Measurements from ENCODE around the gene PTGR1.
"Not testable (repeated sequence)": the region's sequence is repeated elsewhere in the genome, so short reads cannot be mapped to it uniquely, and the experiment has no call there.

Gene PTGR1

DNA sequence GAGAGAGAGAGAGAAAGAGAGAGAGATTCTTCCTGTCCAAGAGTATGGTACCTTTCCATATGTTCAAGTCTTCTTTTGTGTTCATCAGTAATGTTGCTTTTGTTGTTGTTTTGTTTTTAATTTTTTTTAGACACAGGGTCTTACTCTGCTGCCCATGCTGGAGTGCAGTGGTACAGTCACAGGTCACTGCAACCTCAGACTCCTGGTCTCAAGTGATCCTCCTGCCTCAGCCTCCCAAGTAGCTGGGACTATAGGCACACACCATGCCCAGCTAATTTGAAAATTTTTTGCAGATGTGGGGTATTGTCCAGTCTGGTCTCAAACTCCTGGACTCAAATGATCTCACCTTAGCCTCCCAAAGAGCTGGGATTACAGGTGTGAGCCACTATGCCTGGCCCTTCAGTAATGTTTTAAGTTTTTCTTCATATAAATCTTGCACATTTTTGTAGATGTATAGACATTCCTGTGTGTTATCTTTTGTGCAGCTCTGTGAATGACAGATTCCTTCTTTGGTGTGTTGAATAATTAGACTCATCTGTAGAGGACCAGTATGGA is 38.2 kb downstream of the PTGR1 start:
- Histone ChIP-seq H2AK5ac (ENCODE audit: low read length, severe bottlenecking) (no peak overlapping the region), H3K4me2 (ENCODE audit: low read length, poor library complexity, severe bottlenecking) (no peak overlapping the region), H3K9ac (ENCODE audit: low read length) (no peak overlapping the region), H3K4me3 (ENCODE audit: insufficient read depth in 1 of 2, low read depth in 1 of 2, low read length in 2 of 2) (no peak overlapping the region), H3K23ac (ENCODE audit: low read length in 2 of 2) (no peak overlapping the region), H3K4ac (ENCODE audit: low read depth in 1 of 2, low read length in 2 of 2) (no peak overlapping the region), H2BK120ac (ENCODE audit: low read depth, low read length) (no peak overlapping the region), H2BK12ac (ENCODE audit: low read length in 2 of 2) (no peak overlapping the region), H3K36me3 (ENCODE audit: control insufficient read depth in 1 of 2, insufficient read depth in 2 of 2, low read depth in 1 of 2, low read length in 2 of 2) (peaks cover 26 to 44% of the 10 kb centered on the region in 2 experiments), H3K27ac (ENCODE audit: low read length, poor library complexity, severe bottlenecking) (no peak overlapping the region), H4K91ac (ENCODE audit: low read length) (no peak overlapping the region), H3K9me3 (ENCODE audit: control insufficient read depth, low read length) (peaks cover 59% of the 10 kb centered on the region), H4K8ac (ENCODE audit: low read length) (no peak overlapping the region), H3K18ac (ENCODE audit: low read depth in 1 of 2, low read length in 2 of 2) (no peak overlapping the region), H3K14ac (ENCODE audit: low read length in 2 of 2) (no peak overlapping the region), H2BK15ac (ENCODE audit: low read depth, poor library complexity, severe bottlenecking) (no peak overlapping the region), H2BK5ac (ENCODE audit: low read depth, low read length, poor library complexity, severe bottlenecking) (no peak overlapping the region), H2AFZ (ENCODE audit: low read depth, low read length) (no peak overlapping the region), H3K4me1 (ENCODE audit: control insufficient read depth, insufficient read depth, low read depth, low read length) (no peaks in the 10 kb centered on the region), H3K27me3 (ENCODE audit: control insufficient read depth in 1 of 2, insufficient read depth in 1 of 2, low read length in 2 of 2) (no peaks in the 10 kb centered on the region), H3K79me1 (replicated peaks; ENCODE audit: low read length, poor library complexity, severe bottlenecking) (no peaks in the 10 kb centered on the region)
- no peak for DNase-seq

DNA sequence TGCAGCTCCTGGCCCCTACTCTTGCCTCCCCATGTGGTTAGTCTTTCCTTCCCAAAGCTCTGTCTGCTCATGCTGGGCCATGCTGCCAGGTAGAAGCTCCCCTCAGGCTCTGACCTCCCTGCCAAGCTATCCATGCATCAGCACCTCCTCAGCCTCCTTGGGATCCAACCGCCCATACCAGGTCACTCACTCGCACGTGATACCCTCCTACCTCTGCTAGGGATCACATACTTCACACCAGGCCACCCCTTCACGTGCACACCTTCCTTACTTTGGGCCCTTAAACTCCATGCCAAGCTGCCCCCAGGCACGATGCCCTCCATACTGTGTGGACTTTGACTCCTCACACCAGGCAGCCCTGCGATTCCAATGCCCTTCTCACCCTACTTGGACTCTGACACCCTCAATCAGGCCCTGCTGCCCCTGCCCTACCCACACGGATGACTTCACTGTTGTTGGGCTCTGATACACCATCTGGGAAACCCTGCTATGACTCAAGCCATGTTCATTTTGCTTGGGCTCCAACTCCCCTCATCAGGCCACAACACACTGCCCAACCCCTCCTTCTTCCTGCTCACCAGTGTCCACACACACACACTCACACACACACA is 40.3 kb downstream of the PTGR1 start:
- Histone ChIP-seq H3K18ac (ENCODE audit: low read depth in 1 of 2, low read length in 2 of 2) (no peak overlapping the region), H3K4me3 (ENCODE audit: insufficient read depth in 1 of 2, low read depth in 1 of 2, low read length in 2 of 2) (no peak overlapping the region), H3K9ac (ENCODE audit: low read length) (no peak overlapping the region), H3K36me3 (ENCODE audit: control insufficient read depth in 1 of 2, insufficient read depth in 2 of 2, low read depth in 1 of 2, low read length in 2 of 2) (peaks cover 12 to 32% of the 10 kb centered on the region in 2 experiments), H2BK5ac (ENCODE audit: low read depth, low read length, poor library complexity, severe bottlenecking) (no peak overlapping the region), H4K91ac (ENCODE audit: low read length) (no peak overlapping the region), H2AFZ (ENCODE audit: low read depth, low read length) (no peak overlapping the region), H3K4me2 (ENCODE audit: low read length, poor library complexity, severe bottlenecking) (no peak overlapping the region), H2AK5ac (ENCODE audit: low read length, severe bottlenecking) (no peak overlapping the region), H3K27ac (ENCODE audit: low read length, poor library complexity, severe bottlenecking) (no peak overlapping the region), H2BK12ac (ENCODE audit: low read length in 2 of 2) (no peak overlapping the region), H3K4me1 (ENCODE audit: control insufficient read depth, insufficient read depth, low read depth, low read length) (no peaks in the 10 kb centered on the region), H3K4ac (ENCODE audit: low read depth in 1 of 2, low read length in 2 of 2) (no peak overlapping the region), H3K27me3 (ENCODE audit: control insufficient read depth in 1 of 2, insufficient read depth in 1 of 2, low read length in 2 of 2) (no peaks in the 10 kb centered on the region), H3K23ac (ENCODE audit: low read length in 2 of 2) (no peak overlapping the region), H2BK15ac (ENCODE audit: low read depth, poor library complexity, severe bottlenecking) (no peak overlapping the region), H3K14ac (ENCODE audit: low read length in 2 of 2) (no peak overlapping the region), H4K8ac (ENCODE audit: low read length) (no peak overlapping the region), H2BK120ac (ENCODE audit: low read depth, low read length) (no peak overlapping the region), H3K9me3 (ENCODE audit: control insufficient read depth, low read length) (peaks cover 68% of the 10 kb centered on the region), H3K79me1 (replicated peaks; ENCODE audit: low read length, poor library complexity, severe bottlenecking) (no peaks in the 10 kb centered on the region)
- no peak for DNase-seq
- 92% methylated on average over 7 of the region's 7 CpGs for WGBS

DNA sequence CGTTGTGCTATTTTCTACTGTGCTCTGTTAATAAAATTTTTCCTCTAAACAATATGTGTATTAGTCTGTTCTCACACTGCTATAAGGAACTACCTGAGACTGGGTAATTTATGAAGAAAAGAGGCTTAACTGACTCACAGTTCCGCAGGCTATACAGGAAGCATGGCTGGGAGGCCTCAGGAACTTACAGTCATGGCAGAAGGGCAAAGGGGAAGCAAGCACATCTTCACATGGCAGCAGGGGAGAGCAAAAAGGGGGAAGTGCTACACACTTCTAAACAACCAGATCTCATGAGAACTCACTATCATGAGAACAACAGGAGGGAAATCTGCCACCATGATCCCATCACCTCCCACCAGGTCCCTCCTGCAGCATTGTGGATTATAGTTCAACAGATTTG is 44.0 kb downstream of the PTGR1 start:
- not testable (repeated sequence) for H3K18ac ChIP-seq (ENCODE audit: low read depth in 1 of 2, low read length in 2 of 2); H3K36me3 ChIP-seq (ENCODE audit: control insufficient read depth in 1 of 2, insufficient read depth in 2 of 2, low read depth in 1 of 2, low read length in 2 of 2); H3K27ac ChIP-seq (ENCODE audit: low read length, poor library complexity, severe bottlenecking); H3K27me3 ChIP-seq (ENCODE audit: control insufficient read depth in 1 of 2, insufficient read depth in 1 of 2, low read length in 2 of 2); H3K4ac ChIP-seq (ENCODE audit: low read depth in 1 of 2, low read length in 2 of 2); H2BK15ac ChIP-seq (ENCODE audit: low read depth, poor library complexity, severe bottlenecking); H3K4me3 ChIP-seq (ENCODE audit: insufficient read depth in 1 of 2, low read depth in 1 of 2, low read length in 2 of 2); DNase-seq; H3K9ac ChIP-seq (ENCODE audit: low read length); H3K79me1 ChIP-seq (replicated peaks; ENCODE audit: low read length, poor library complexity, severe bottlenecking); H3K4me2 ChIP-seq (ENCODE audit: low read length, poor library complexity, severe bottlenecking); H3K14ac ChIP-seq (ENCODE audit: low read length in 2 of 2); H2AK5ac ChIP-seq (ENCODE audit: low read length, severe bottlenecking); H2BK5ac ChIP-seq (ENCODE audit: low read depth, low read length, poor library complexity, severe bottlenecking); H3K23ac ChIP-seq (ENCODE audit: low read length in 2 of 2); H2BK120ac ChIP-seq (ENCODE audit: low read depth, low read length); H4K91ac ChIP-seq (ENCODE audit: low read length); H3K4me1 ChIP-seq (ENCODE audit: control insufficient read depth, insufficient read depth, low read depth, low read length); H4K8ac ChIP-seq (ENCODE audit: low read length); H2AFZ ChIP-seq (ENCODE audit: low read depth, low read length); H2BK12ac ChIP-seq (ENCODE audit: low read length in 2 of 2)
- peaks cover 84% of the 10 kb centered on the region for H3K9me3 ChIP-seq (ENCODE audit: control insufficient read depth, low read length)
- WGBS, result 89% methylated on average over 1 of the region's 2 CpGs

DNA sequence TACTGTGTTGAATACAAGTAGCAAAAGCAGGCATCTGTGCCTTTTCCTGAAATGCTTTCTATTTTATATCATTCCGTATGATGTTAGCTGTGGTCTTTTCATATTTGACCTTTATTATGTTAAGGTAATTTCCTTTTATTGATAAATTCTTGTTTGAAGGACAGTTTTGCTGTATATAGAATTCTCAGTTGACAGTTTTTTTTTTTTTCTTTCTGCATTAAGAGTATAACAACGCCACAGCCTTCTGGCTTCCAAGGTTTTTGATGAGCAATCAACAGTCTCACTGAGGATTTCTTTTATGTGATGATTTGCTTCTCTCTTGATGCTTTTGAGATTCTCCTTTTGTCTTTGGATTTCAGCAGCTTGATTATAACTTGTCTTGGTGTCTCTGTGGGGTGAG is 50.8 kb downstream of the PTGR1 start:
- DNase-seq, result no peak
- H3K36me3 ChIP-seq (ENCODE audit: control insufficient read depth in 1 of 2, insufficient read depth in 2 of 2, low read depth in 1 of 2, low read length in 2 of 2), result no peaks in the 10 kb centered on the region
- 94% methylated on average over 2 of the region's 2 CpGs for WGBS

More for the DNA sequence above, 50.8 kb downstream of the PTGR1 start:
- H4K8ac ChIP-seq (ENCODE audit: low read length), result no peak overlapping the region
- H3K27me3 ChIP-seq (ENCODE audit: control insufficient read depth in 1 of 2, insufficient read depth in 1 of 2, low read length in 2 of 2), result no peaks in the 10 kb centered on the region
- H3K18ac ChIP-seq (ENCODE audit: low read depth in 1 of 2, low read length in 2 of 2), result no peak overlapping the region
- H3K4me1 ChIP-seq (ENCODE audit: control insufficient read depth, insufficient read depth, low read depth, low read length), result no peaks in the 10 kb centered on the region
- H3K9ac ChIP-seq (ENCODE audit: low read length), result no peak overlapping the region
- H3K9me3 ChIP-seq (ENCODE audit: control insufficient read depth, low read length), result peaks cover 100% of the 10 kb centered on the region
- H2AK5ac ChIP-seq (ENCODE audit: low read length, severe bottlenecking), result no peak overlapping the region
- no peak overlapping the region for H4K91ac ChIP-seq (ENCODE audit: low read length)
- no peak overlapping the region for H2BK120ac ChIP-seq (ENCODE audit: low read depth, low read length)
- no peak overlapping the region for H3K14ac ChIP-seq (ENCODE audit: low read length in 2 of 2)
- H3K79me1 ChIP-seq (replicated peaks; ENCODE audit: low read length, poor library complexity, severe bottlenecking), result no peaks in the 10 kb centered on the region
- no peak overlapping the region for H2BK15ac ChIP-seq (ENCODE audit: low read depth, poor library complexity, severe bottlenecking)
- H3K4ac ChIP-seq (ENCODE audit: low read depth in 1 of 2, low read length in 2 of 2), result no peak overlapping the region
- H3K4me3 ChIP-seq (ENCODE audit: insufficient read depth in 1 of 2, low read depth in 1 of 2, low read length in 2 of 2), result peak overlapping the region in 1 of 2 experiments; percentile 35
- no peak overlapping the region for H3K27ac ChIP-seq (ENCODE audit: low read length, poor library complexity, severe bottlenecking)
- H3K4me2 ChIP-seq (ENCODE audit: low read length, poor library complexity, severe bottlenecking), result no peak overlapping the region
- H2BK12ac ChIP-seq (ENCODE audit: low read length in 2 of 2), result no peak overlapping the region
- H3K23ac ChIP-seq (ENCODE audit: low read length in 2 of 2), result no peak overlapping the region
- H2BK5ac ChIP-seq (ENCODE audit: low read depth, low read length, poor library complexity, severe bottlenecking), result no peak overlapping the region
- no peak overlapping the region for H2AFZ ChIP-seq (ENCODE audit: low read depth, low read length)

All from mesenchymal stem cell (in vitro differentiated cells and primary cell).